Gastroesophageal sphincter (tissue), 3 donors: Measurements from ENCODE around the gene PDZD8.

Experiments
- EP300 ChIP-seq: sonication (generic); formaldehyde crosslinking; IDR thresholded peaks from one replicate; pipeline ENCODE4 v1.6.1; 2017; ENCODE audit warnings: antibody characterized with exemption, mild to moderate bottlenecking
- TF ChIP-seq, protein P1 (sequence below), 4 experiments: fragments of 200-600 bp in 2 of 4; fragments of 450-650 bp in 2 of 4; sonication (generic) in 1 of 4; IDR thresholded peaks; one replicate each; pipeline ENCODE4 v1.5.1; 2017 to 2019; ENCODE audit warnings: antibody characterized with exemption in 4 of 4, mild to moderate bottlenecking in 2 of 4, moderate library complexity in 2 of 4

GRCh38 chr10:117313641-117314040 is 61.6 kb downstream of the PDZD8 start:
- TF ChIP-seq, protein P1, sequence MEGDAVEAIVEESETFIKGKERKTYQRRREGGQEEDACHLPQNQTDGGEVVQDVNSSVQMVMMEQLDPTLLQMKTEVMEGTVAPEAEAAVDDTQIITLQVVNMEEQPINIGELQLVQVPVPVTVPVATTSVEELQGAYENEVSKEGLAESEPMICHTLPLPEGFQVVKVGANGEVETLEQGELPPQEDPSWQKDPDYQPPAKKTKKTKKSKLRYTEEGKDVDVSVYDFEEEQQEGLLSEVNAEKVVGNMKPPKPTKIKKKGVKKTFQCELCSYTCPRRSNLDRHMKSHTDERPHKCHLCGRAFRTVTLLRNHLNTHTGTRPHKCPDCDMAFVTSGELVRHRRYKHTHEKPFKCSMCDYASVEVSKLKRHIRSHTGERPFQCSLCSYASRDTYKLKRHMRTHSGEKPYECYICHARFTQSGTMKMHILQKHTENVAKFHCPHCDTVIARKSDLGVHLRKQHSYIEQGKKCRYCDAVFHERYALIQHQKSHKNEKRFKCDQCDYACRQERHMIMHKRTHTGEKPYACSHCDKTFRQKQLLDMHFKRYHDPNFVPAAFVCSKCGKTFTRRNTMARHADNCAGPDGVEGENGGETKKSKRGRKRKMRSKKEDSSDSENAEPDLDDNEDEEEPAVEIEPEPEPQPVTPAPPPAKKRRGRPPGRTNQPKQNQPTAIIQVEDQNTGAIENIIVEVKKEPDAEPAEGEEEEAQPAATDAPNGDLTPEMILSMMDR (IDR thresholded peaks at IDR 0.05), result no peak
- TF ChIP-seq EP300, result no peak
